NCI-H345 (cell line): Measurements from ENCODE around the gene CHMP3.
"Not testable (repeated sequence)": the region's sequence is repeated elsewhere in the genome, so short reads cannot be mapped to it uniquely, and the experiment has no call there.

Experiments
- DNase-seq: peaks from one replicate; lab custom pipeline; 2025; lab: John Stamatoyannopoulos, UW

The CHMP3 gene

DNA sequence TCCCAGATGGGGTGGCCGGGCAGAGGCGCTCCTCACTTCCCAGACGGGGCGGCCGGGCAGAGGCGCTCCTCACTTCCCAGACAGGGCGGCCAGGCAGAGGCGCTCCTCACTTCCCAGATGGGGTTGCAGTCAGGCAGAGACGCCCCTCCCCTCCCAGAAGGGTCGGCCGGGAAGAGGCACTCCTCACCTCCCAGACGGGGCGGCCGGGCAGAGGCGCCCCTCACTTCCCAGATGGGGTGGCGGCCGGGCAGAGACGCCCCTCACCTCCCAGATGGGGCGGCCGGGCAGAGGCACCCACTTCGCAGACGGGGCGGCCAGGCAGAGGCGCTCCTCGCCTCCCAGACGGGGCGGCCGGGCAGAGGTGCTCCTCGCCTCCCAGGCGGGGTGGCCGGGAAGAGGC, 13.8 kb downstream of the CHMP3 start:
- not testable (repeated sequence) for DNase-seq

DNA sequence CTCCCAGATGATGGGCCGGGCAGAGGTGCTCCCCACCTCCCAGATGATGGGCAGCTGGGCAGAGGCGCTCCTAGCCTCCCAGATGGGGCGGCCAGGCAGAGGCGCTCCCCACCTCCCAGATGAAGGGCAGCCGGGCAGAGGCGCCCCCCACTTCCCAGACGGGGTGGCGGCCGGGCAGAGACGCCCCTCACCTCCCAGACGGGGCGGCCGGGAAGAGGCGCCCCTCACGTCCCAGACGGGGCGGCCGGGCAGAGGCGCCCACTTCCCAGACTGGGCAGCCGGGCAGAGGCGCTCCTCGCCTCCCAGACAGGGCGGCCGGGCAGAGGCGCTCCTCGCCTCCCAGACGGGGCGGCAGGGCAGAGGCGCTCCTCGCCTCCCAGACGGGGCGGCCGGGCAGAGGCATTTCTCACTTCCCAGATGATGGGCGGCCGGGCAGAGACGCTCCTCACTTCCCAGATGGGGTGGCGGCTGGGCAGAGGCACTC, 14.3 kb downstream of the CHMP3 start:
- DNase-seq = not testable (repeated sequence)

DNA sequence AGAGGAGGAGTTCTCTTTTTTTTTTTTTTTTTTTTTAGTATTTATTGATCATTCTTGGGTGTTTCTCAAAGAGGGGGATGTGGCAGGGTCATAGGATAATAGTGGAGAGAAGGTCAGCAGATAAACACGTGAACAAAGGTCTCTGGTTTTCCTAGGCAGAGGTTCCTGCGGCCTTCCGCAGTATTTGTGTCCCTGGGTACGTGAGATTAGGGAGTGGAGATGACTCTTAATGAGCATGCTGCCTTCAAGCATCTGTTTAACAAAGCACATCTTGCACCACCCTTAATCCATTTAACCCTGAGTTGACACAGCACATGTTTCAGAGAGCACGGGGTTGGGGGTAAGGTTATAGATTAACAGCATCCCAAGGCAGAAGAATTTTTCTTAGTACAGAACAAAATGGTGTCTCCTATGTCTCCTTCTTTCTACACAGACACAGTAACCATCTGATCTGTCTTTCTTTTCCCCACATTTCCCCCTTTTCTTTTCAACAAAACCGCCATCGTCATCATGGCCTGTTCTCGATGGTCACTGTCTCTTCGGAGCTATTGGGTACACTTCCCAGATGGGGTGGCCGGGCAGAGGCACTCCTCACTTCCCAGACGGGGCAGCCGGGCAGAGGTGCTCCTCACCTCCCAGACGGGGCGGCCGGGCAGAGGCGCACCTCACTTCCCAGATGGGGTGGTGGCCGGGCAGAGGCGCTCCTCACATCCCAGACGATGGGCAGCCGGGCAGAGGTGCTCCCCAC, 14.9 kb downstream of the CHMP3 start:
- DNase-seq = not testable (repeated sequence)

DNA sequence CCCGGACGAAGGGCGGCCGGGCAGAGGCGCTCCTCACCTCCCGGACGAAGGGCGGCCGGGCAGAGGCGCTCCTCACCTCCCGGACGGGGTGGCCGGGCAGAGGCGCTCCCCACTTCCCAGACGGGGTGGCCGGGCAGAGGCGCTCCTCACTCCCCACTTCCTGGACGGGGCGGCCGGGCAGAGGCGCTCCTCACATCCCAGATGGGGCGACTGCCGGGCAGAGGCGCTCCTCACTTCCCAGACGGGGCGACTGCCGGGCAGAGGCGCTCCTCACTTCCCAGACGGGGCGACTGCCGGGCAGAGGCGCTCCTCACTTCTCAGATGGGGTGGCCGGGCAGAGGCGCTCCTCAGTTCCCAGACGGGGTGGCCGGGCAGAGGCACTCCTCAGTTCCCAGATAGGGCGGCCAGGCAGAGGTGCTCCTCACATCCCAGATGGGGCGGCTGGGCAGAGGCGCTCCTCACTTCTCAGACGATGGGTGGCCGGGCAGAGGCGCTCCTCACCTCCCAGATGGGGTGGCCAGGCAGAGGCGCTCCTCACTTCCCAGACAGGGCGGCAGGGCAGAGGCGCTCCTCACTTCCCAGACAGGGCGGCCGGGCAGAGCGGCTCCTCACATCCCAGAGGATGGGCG, 17.8 kb downstream of the CHMP3 start:
- not testable (repeated sequence) for DNase-seq

DNA sequence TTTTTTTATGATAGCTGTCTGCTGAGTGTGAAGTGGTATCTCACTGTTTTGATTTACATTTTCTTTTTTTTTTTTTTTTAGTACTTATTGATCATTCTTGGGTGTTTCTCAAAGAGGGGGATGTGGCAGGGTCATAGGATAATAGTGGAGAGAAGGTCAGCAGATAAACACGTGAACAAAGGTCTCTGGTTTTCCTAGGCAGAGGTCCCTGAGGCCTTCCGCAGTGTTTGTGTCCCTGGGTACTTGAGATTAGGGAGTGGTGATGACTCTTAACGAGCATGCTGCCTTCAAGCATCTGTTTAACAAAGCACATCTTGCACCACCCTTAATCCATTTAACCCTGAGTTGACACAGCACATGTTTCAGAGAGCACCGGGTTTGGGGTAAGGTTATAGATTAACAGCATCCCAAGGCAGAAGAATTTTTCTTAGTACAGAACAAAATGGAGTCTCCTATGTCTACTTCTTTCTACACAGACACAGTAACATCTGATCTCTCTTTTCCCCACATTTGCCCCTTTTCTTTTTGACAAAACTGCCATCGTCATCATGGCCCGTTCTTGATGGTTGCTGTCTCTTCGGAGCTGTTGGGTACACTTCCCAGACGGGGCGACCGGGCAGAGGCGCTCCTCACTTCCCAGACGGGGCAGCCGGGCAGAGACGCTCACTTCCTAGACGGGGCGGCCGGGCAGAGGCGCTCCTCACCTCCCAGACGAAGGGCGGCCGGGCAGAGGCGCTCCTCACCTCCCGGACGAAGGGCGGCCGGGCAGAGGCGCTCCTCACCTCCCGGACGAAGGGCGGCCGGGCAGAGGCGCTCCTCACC, 18.8 kb downstream of the CHMP3 start:
- DNase-seq = not testable (repeated sequence)

DNA sequence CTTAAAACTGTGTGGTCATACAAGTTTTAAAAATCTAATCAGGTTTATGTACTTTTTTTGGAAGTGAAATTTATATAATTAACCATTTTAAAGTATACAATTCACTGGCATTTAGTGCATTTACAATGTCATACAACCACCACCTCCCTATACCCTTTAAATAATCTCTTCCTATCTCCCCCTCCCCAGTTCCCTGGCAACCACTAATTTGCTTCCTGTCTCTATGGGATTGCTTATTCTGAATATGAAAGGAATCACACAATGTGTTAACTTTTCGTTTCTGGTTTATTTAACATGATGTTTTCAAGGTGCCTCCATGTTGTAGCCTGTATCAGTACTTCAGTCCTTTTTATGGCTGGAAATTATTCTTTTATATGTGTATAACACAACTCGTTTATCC, 19.4 kb downstream of the CHMP3 start:
- DNase-seq = no peak

DNA sequence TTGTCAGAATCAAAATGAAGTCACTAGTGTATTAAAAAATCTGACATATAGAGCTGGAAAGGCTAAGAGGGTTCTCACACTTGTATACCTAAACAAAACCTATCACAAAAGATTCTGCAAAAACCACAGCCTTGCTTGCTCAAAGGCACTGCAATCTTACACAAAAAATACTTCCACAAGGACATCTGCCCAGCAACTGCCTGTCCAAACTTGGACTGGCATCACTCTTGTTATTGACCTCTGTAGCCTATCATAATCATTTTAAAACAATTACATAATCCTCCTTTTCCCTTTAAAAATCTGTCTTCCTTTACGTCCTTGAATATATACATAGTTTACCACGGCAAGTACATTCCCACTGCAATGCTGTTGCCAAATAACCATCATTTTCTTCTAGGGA, 19.9 kb downstream of the CHMP3 start:
- no peak for DNase-seq

DNA sequence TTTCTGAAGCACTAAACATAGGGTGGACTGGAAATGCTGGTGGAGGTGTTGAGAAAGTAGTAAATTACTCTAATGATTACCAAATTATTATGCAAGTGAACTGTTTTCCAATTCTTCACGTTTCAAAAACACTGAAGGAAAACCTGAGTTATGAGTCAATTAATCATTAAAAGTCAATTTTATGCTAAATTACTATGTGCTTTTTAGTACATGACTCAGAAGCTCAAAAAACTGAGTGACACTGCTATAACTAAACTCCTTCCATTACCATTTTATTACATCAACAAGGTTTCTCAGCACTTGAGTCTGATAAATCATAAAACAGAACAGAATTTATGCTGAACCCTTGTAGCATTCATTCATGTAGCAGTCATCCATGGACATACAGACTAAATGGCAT, 20.4 kb downstream of the CHMP3 start:
- no peak for DNase-seq

DNA sequence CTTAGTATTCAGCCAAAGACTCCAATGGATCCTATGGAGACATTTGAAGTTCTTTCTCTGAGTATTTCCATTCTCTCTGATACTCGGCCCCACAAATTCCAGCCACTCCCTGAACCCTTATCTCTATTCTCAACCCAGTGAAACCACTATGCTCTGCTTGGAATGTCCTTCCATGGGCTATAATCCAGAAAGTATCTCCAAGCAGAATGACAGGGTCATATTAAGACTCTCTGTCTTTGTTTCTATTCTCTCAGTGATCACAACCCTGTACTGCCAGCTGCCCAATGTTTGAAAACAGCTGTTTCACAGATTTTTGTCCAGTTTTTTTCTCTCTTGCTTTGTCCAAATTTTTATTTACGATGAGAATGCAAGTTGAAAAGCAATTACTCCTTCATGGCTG, 21.9 kb downstream of the CHMP3 start:
- DNase-seq = no peak

DNA sequence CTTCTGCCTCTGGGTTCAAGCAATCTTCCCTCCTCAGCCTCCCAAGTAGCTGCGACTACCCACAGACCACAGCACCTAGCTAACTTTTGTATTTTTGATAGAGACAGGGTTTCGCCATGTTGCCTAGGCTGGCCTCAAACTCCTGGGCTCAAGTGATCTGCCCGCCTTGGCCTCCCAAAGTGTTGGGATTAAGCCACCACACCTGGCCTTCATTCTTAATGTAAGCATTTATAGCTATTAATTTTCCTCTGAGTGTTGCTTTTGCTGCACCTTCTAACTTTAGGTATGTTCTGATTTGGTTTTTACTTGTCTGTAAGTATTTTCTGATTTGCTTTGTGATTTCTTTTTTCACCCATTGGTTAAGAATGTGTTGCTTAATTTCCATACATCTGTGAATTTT, 29.7 kb downstream of the CHMP3 start:
- DNase-seq = no peak

DNA sequence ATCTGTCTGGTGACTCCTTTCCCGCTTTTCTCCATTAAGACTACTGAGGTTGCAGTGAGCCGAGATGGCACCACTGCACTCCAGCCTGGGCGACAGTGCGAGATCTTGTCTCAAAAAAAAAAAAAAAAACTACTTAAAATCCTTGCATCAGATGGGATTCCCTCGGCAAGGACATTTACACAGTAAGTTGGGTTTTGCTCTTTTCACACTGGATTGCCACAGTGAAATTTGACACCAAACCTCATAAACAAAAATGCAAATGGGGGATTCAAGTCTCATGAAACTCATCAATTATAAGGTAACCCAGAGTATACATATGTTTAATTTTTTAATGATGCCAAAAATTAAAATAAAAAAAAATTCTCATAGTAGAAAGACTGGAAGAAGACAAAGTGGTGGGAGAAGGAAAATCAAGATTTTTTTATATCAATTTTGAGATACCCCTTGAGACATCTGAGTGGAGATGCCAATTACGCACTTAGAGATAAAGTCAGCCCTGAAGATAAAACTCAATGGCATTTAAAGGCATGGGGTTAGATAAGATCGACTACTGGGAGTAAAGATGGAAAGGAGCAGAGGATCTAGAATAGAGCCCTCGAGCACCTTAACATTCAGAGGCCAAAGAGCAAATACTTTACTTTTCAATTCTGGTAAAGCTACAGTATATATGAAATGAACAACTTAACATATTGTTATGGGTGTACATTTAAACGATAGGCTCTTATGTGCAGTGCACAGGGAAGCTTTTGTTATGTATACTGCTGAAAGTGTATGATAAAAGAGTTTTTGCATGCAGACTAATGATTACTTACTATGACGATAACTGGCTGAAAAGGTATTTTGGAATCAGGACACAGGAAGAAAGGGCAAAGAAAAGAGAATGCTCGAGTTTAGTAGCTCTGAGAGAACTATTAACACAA, 37.6 kb downstream of the CHMP3 start:
- no peak for DNase-seq

DNA sequence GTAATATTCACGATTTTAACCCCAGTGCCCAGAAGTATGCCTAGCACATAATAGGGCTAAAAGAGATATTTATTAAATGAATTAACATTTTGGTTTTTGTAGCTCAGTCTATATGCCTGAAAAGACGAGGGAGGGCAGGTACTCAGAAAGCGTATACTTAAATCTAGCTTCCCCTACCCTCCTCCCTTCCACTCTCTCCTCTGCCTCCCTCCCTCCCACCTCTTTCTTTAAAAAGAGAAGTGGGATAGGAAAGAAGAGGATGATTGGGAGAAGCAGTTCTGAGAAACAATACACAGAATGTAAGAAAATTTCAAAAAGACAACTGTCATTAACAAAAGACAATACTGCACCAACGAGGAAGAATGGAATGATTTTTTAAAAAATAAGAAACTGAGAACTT, 39.8 kb downstream of the CHMP3 start:
- no peak for DNase-seq

DNA sequence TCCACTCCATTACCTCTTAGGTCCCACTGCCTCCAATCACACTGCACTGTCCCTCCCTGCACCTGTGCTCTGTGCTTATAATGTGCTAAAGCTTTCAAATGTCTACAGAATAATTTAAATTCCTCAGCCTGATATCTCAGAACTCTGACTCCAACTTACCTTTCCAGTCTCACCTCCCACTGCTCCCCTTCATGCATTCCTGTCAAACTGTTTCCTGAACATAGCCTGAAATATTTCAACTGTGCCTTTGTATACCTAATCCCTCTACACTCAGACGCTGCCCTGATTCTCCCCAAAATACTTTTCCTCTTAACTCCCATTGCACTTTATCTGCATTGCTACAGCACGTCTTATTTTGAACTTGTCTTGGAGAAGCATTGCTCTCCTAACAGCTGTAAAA, 40.5 kb downstream of the CHMP3 start:
- no peak for DNase-seq

DNA sequence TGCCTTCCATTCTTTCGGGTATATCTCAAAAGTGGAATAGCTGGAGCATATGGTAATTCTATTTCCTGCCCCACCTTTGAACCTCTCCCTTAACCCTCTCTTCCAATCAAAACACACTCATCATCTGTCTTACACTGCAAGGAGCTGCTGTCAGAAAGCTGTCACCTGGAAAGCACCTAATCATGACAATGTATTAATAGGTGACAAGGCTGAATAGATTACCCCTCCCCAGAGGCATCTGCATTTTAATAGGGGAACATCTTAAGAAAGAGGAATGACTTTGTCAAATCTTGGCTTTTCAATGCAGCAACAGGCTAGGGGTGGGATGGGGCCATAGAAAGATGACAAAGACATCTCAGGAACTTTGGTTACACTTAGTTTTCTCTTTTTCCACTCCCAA, 41.3 kb downstream of the CHMP3 start:
- DNase-seq = no peak

DNA sequence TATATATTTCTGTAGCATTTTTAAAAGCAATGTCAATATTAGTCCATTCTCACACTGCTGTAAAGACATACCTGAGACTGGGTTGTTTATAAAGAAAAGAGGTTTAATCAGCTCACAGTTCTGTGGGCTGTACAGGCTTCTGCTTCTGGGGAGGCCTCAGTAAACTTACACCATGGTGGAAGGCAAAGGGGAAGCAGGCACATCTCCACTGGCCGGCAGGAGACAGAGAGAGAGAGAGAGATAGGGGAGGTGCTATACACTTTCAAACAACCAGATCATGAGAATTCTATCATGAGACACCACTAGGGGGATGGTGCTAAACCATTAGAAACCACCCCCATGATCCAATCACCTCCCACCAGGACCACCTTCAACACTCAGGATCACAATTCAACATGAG, 43.1 kb downstream of the CHMP3 start:
- DNase-seq = no peak

DNA sequence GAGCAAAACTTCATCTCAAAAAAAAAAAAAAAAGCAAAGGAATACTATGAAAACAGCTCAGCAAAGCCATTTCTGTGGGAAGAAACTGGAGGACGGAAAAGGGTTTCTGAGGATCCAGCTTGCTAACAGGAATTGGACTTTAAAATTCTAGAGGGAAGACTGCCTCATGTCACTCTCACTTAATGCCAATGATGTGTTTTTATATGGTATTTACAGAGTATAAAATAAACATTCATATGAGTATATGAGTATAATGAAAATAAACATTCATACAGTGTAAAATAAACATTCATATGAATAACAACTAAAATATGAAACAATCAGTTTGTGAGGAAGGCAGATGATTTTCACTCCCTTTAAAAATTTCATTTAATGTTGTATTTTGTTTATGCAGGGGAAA, 43.9 kb downstream of the CHMP3 start:
- DNase-seq = no peak

DNA sequence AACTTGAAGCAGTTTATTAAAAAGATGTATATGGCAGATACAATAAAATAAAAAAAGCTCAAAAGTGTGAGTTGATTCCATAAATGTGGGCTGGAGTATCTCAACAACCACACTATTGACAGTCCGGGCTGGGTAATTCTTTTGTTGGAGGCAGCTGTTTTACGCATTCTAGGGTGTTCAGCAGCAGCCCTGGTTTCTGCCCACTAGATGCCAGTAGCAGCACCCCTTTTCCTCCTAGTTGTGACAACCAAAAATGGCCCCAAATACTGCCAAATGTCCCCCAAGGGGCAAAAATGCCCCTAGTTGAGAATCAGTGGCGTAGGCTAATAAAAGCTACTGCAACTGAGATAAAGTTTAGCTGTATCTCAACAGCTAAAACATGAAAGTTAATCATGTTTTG, 44.8 kb downstream of the CHMP3 start:
- DNase-seq = peak; percentile 9

DNA sequence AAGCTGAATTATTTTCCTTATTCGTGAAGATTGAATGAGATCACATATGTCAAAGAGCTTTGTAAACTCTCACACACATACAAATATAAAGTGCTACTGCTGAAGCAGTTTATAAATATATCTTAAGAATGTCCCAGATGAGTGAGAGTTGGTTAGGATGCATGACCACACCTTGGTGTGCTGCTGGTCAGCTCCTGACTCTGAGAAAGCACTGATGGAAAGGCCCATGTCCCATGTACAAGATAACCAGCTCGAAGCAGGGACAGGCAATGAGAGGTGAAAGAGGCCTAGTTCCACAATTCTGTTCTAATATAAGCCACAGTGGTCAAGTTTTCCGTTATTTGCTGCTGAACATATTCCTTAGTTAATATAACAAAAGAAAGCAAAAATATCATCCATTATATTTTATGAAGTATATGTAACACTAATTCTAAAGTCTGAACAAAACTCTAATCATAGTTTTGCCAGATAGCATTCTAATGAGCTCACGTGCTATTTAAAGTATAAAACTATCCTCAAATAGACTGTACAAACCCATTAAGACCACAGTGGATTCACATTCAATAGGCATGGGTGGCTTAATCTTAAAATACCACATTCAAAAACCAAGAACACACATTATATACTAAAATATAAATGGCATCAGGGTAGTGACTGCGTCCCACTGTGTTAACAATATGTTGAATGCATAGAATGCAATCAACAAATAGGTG, 49.1 kb downstream of the CHMP3 start:
- no peak for DNase-seq

DNA sequence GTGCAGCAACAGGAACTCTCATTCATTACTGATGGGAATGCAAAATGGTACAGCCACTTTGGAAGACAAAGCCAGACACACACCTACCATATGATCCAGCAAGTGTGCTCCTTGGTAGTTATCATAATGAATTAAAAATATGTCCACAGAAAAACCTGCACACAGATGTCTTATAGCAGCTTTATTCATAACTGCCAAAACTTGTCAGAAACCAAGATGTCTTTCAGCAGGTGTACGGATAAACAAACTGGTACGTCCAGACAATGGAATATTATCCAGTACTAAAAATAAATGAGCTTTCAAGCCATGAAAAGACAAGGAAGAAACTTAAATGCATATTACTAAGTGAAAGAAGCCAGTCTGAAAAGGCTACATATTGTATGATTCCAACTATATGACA, 50.4 kb downstream of the CHMP3 start:
- no peak for DNase-seq

DNA sequence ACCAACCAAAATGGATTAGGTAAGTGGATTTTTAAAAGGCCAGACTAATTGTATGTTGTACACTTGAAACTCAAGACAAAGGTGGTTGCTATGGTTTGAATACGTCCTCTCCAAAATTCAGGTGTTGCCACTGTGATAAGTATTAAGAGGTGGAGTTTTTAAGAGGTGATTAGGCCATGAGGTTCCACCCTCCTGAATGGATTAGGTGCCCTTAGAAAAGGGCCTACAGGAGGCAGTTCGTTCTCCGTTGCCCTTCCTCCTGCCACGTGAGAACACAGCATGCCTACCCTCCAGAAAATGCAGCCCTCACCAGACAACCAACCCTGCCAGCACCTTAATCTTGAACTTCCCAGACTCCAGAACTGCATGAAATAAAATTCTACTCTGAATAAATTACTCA, 51.2 kb downstream of the CHMP3 start:
- DNase-seq = no peak

DNA sequence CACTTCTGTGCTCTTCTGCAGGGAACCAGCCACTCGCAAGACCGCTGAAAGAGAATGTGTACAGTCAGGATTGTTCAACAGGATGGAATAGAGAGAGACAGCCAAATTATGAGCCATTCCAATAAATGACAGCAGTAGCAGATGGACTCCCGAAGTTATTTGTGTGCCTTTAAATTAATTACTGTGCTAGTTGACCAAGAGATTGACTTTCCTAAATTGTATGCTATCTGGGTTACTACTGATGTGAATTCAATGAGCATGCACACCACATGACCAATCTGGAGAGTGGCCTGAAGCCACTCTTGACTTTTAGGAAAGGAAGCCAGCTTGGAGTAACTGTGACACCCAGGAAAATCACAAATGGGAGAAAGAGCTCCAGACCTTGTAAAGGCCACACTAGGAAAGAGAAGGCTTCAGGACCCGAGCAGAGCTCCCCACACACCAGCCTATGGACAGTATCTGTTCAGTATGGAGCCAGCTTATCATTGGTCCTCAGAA, 52.8 kb downstream of the CHMP3 start:
- DNase-seq = no peak
